ENCODE results near the gene TFB1M. TPM values are rescaled to one million over a fixed set of nuclear protein-coding genes. Genes with fewer than 3 reads are reported as not detected.

The TFB1M gene
- total and polyA plus RNA-seq, 2 donors (not counting 3 experiments of a cell fraction or from before 2014, with no cell fraction given): 12.9 to 35.5 TPM

DNA sequence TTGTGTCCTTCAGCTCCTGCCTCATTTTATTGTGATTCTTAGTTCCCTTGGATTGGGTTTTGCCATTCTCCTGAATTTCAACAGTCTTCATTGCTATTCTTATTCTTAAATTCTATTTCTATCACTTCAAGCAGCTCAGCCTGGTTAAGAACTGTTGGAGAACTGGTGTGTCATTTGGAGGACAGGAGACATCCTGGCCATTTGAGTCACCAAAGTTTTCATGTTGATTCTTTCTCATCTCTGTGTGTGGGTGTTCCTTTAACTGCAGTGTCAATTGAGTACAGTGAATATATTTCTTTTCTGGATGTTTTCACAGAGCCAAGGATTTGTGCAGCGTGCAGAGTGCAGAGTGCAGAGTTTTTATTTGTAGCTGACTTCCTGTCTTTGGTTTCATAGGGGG lies 33.5 kb upstream of the TFB1M start:
- dilution Hi-C loops (cut with MboI; ENCODE audit: extremely low pct_ligation_motif_present, low sequenced_read_pairs) (no loop called here), intact Hi-C loops (cut with micrococcal nuclease) (no loop called here)
- CTCF ChIA-PET: no interaction called here

More for the DNA sequence above, 33.5 kb upstream of the TFB1M start:
- Histone ChIP-seq H3K4me3 (replicated peaks in 1 of 3; ENCODE audit: insufficient read depth in 1 of 3, low read depth in 1 of 3, low read length in 3 of 3) (no peak overlapping the region), H3K9me1 (replicated peaks; ENCODE audit: control insufficient read depth, extremely low read depth, insufficient read depth, low read length) (no peaks in the 10 kb centered on the region), H3K9me3 (replicated peaks; ENCODE audit: control insufficient read depth, insufficient read depth, low read length) (no peaks in the 10 kb centered on the region), H3K79me2 (ENCODE audit: control insufficient read depth, insufficient read depth, low read length) (no peaks in the 10 kb centered on the region), H3K27ac (ENCODE audit: insufficient read depth, low read depth, low read length) (no peak overlapping the region), H3K27me3 (ENCODE audit: control insufficient read depth in 2 of 2, insufficient read depth in 2 of 2, low read length in 2 of 2) (no peaks in the 10 kb centered on the region), H3K9ac (replicated peaks; ENCODE audit: extremely low read depth, insufficient read depth, low read length) (no peak overlapping the region), H3K36me3 (ENCODE audit: control insufficient read depth in 2 of 2, extremely low read depth in 1 of 2, insufficient read depth in 2 of 2, low read length in 2 of 2) (no peaks in the 10 kb centered on the region), H3K4me1 (ENCODE audit: control insufficient read depth, extremely low read depth, insufficient read depth, low read length) (no peaks in the 10 kb centered on the region), H4K20me1 (replicated peaks; ENCODE audit: control insufficient read depth, extremely low read depth, insufficient read depth, low read length) (no peaks in the 10 kb centered on the region), H2AFZ (ENCODE audit: low read depth, low read length) (no peak overlapping the region), H3K4me2 (ENCODE audit: insufficient read depth, low read length) (no peak overlapping the region)
- POLR2A ChIA-PET: no interaction called here
- no TSS peak for BruUV-seq (replicated peaks)
- DNase-seq (ENCODE audit: low read depth, low spot score) (no peak), FAIRE-seq (no peak)
- no peak for TF ChIP-seq MYC (IDR thresholded peaks at IDR 0.05; ENCODE audit: low read depth, low read length)
- TF ChIP-seq FOS (IDR thresholded peaks at IDR 0.05; ENCODE audit: borderline replicate concordance, insufficient read depth, low read length): no peak
- TF ChIP-seq GATA2 (IDR thresholded peaks at IDR 0.05; ENCODE audit: insufficient read depth, insufficient read length, low read depth, low read length): no peak
- TF ChIP-seq, protein P1, sequence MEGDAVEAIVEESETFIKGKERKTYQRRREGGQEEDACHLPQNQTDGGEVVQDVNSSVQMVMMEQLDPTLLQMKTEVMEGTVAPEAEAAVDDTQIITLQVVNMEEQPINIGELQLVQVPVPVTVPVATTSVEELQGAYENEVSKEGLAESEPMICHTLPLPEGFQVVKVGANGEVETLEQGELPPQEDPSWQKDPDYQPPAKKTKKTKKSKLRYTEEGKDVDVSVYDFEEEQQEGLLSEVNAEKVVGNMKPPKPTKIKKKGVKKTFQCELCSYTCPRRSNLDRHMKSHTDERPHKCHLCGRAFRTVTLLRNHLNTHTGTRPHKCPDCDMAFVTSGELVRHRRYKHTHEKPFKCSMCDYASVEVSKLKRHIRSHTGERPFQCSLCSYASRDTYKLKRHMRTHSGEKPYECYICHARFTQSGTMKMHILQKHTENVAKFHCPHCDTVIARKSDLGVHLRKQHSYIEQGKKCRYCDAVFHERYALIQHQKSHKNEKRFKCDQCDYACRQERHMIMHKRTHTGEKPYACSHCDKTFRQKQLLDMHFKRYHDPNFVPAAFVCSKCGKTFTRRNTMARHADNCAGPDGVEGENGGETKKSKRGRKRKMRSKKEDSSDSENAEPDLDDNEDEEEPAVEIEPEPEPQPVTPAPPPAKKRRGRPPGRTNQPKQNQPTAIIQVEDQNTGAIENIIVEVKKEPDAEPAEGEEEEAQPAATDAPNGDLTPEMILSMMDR (IDR thresholded peaks at IDR 0.05; ENCODE audit: extremely low read depth in 1 of 2, insufficient read depth in 1 of 2, low read depth in 1 of 2, low read length in 2 of 2): no peak
- no peak for TF ChIP-seq POLR2A (IDR thresholded peaks at IDR 0.05; ENCODE audit: low read depth, low read length)
- no peak for TF ChIP-seq POLR2AphosphoS5 (IDR thresholded peaks at IDR 0.05; ENCODE audit: insufficient read depth, low read depth, low read length)
- no peak for TF ChIP-seq EZH2 (IDR thresholded peaks at IDR 0.05; ENCODE audit: borderline replicate concordance, low read depth, low read length, severe bottlenecking)
- TF ChIP-seq, protein P2, sequence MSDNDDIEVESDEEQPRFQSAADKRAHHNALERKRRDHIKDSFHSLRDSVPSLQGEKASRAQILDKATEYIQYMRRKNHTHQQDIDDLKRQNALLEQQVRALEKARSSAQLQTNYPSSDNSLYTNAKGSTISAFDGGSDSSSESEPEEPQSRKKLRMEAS (IDR thresholded peaks at IDR 0.05; ENCODE audit: insufficient read depth, insufficient read length): no peak
- no peak for TF ChIP-seq JUN (IDR thresholded peaks at IDR 0.05; ENCODE audit: borderline replicate concordance, insufficient read depth, insufficient read length, low read depth)

Measured in endothelial cell of umbilical vein (primary cell).